Natural killer cell (primary cell): ENCODE results near the gene SSBP2. TPM values are rescaled to one million over a fixed set of nuclear protein-coding genes. Genes with fewer than 3 reads are reported as not detected.

Source experiments
- ATAC-seq, 3 donors: fragments of 150-1000 bp in 2 of 3; fragments of 200-7000 bp in 1 of 3; cut with Tn5 transposase; 1 replicate in 1 of 3; 2 replicates in 2 of 3; pipeline ENCODE4 v1.10.0; 2021; ENCODE audit warnings: mild to moderate bottlenecking in 2 of 3, moderate library complexity in 2 of 3
- DNase-seq, 2 donors: peaks; one replicate each; pipeline versions ENCODE4 v3.0.0 to v3.0.0-alpha.2; 2013 to 2021; ENCODE audit warnings: mixed read lengths in 1 of 2
- H3K27ac ChIP-seq: one replicate; pipeline ENCODE4 v1.5.1; 2013; ENCODE audit warnings: mild to moderate bottlenecking, low read length
- H3K27me3 ChIP-seq: one replicate; pipeline ENCODE4 v1.6.1; 2013; ENCODE audit warnings: low read length; ENCODE audit not compliant: control insufficient read depth, insufficient read depth
- H3K36me3 ChIP-seq: one replicate; pipeline ENCODE4 v1.6.1; 2013; ENCODE audit warnings: low read length; ENCODE audit not compliant: control insufficient read depth, insufficient read depth
- H3K4me1 ChIP-seq: one replicate; pipeline ENCODE4 v1.6.1; 2013; ENCODE audit warnings: low read length; ENCODE audit not compliant: control insufficient read depth, insufficient read depth
- H3K4me3 ChIP-seq: one replicate; pipeline ENCODE4 v1.5.1; 2013; ENCODE audit warnings: low read length
- H3K9me3 ChIP-seq: one replicate; pipeline ENCODE4 v1.6.1; 2013; ENCODE audit warnings: low read length; ENCODE audit not compliant: control insufficient read depth, insufficient read depth
- H3K27ac Mint-ChIP-seq, 2 donors: one replicate each; pipeline ENCODE4 v1.8.0; 2022; ENCODE audit warnings: mild to moderate bottlenecking in 2 of 2, mixed read lengths in 2 of 2, moderate library complexity in 1 of 2
- H3K27me3 Mint-ChIP-seq, 2 donors: one replicate each; pipeline ENCODE4 v1.8.0; 2022; ENCODE audit warnings: low read depth in 2 of 2, mixed read lengths in 2 of 2
- H3K36me3 Mint-ChIP-seq: one replicate; pipeline ENCODE4 v1.8.0; 2022; ENCODE audit warnings: mixed read lengths
- H3K4me1 Mint-ChIP-seq, 2 donors: one replicate each; pipeline ENCODE4 v1.8.0; 2022; ENCODE audit warnings: mixed read lengths in 2 of 2
- H3K4me3 Mint-ChIP-seq: one replicate; pipeline ENCODE4 v1.8.0; 2022; ENCODE audit warnings: mild to moderate bottlenecking, moderate library complexity, mixed read lengths
- H3K9me3 Mint-ChIP-seq, 2 donors: one replicate each; pipeline ENCODE4 v1.8.0; 2022; ENCODE audit warnings: mixed read lengths in 2 of 2
- WGBS: methylation state at CpG from one replicate; pipeline ENCODE4 v1.1.7; 2013; ENCODE audit warnings: missing lambda C conversion rate; ENCODE audit not compliant: insufficient coverage; 5-methylcytosine and 5-hydroxymethylcytosine counted together
- intact Hi-C: fragments of 100-400 bp; cut with micrococcal nuclease; formaldehyde crosslinking; loops from one replicate; pipeline ENCODE4 v1.14.2; 2022
- total RNA-seq, 4 donors: library from RNA; stranded (reverse); fragments of 120-200 nt in 1 of 4; gene quantifications; one replicate each; pipeline versions ENCODE4 v1.2.3 to v1.2.4, GENCODE V29; 2013 to 2022
- TF ChIP-seq, protein P1 (sequence below): fragments of 200-600 bp; IDR thresholded peaks from one replicate; pipeline ENCODE4 v1.8.0; 2022; ENCODE audit warnings: antibody characterized with exemption

SSBP2 gene
- total RNA-seq, 3 donors from 2014 or later (not counting 1 experiment from before 2014, with no cell fraction given), result 13.1 to 17.3 (median 14.8) TPM

DNA sequence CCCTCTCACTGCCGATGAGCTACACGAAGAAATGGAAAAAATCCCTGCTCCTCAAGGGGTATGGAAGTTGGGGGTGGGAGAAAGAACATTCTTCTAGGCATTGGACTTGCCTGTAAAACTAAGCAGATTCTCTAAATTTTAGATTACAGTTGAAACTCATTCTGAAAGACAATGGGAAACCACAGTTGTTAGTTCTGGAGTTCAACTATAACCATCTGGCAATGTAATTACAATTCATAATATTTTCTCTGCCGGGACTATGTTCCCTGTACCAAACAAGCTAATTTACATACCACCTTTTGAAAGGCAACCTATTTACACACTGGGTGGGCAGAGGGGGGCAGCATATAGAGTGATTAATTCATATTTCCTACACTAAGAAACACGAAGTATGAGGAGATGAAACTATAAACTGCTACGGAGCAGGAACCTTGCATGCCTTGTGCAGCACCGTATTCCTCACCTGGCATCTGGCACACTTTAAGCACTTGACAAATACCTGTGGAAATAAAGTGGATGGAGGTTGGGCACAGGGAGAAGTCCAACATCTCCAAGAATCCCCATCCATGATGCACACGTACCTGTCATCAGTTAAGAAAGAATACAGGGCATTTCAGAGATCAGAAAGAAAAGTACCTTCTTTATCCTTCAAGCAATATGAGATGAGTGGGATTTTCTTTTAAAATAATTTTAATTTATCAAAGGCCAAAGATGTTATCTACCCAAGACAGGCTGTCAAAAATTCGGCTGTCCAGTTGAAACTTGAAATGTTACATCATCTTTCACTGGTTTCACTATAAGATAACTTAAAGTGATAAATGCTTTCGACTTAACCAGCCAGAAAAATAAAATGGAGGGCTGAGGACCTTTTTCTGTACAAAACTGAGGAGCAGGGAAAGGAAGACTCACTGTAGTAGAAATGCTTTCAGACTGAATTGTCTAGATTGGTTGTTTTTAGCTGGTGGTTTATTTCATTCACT is 54.2 kb downstream of the SSBP2 start:
- H3K27me3 ChIP-seq, result no peaks in the 10 kb centered on the region
- Mint-ChIP-seq H3K4me3 (no peak overlapping the region), H3K27ac (no peak overlapping the region), H3K4me1 (peaks cover 0 to 7% of the 10 kb centered on the region in 2 donors), H3K9me3 (peaks cover 3 to 9% of the 10 kb centered on the region in 2 donors), H3K36me3 (peaks cover 9% of the 10 kb centered on the region), H3K27me3 (no peaks in the 10 kb centered on the region)
- WGBS, result 82% methylated on average over 7 of the region's 9 CpGs
- no peak for ATAC-seq
- DNase-seq, result no peak
- intact Hi-C loops, result no loop called here
- TF ChIP-seq, protein P1, sequence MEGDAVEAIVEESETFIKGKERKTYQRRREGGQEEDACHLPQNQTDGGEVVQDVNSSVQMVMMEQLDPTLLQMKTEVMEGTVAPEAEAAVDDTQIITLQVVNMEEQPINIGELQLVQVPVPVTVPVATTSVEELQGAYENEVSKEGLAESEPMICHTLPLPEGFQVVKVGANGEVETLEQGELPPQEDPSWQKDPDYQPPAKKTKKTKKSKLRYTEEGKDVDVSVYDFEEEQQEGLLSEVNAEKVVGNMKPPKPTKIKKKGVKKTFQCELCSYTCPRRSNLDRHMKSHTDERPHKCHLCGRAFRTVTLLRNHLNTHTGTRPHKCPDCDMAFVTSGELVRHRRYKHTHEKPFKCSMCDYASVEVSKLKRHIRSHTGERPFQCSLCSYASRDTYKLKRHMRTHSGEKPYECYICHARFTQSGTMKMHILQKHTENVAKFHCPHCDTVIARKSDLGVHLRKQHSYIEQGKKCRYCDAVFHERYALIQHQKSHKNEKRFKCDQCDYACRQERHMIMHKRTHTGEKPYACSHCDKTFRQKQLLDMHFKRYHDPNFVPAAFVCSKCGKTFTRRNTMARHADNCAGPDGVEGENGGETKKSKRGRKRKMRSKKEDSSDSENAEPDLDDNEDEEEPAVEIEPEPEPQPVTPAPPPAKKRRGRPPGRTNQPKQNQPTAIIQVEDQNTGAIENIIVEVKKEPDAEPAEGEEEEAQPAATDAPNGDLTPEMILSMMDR, result no peak
- H3K4me3 ChIP-seq, result no peak overlapping the region
- peaks cover 4% of the 10 kb centered on the region for H3K9me3 ChIP-seq
- H3K36me3 ChIP-seq, result no peaks in the 10 kb centered on the region
- H3K4me1 ChIP-seq, result no peaks in the 10 kb centered on the region
- H3K27ac ChIP-seq, result no peak overlapping the region

DNA sequence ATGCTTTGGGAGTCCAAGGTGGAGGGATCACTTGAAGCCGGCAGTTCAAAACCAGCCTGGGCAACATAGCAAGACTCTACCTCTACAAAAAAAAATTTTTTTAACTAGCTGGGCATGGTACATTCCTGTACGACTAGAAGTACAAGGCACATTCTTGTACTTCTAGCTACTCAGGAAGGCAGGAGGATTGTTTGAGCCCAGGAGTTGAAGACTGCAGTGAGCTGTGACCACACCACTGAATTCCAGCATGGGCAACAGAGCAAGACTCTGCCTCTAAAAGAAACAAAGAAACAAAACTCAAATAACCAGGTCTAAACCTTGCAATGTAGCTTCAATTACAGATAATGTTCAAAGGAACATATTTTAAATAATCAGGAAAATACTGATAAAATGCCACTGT is 56.2 kb downstream of the SSBP2 start:
- Mint-ChIP-seq H3K36me3 (peaks cover 29% of the 10 kb centered on the region), H3K27me3 (no peaks in the 10 kb centered on the region), H3K9me3 (peaks cover 8 to 10% of the 10 kb centered on the region in 2 donors), H3K4me3 (no peak overlapping the region), H3K4me1 (no peaks in the 10 kb centered on the region), H3K27ac (no peak overlapping the region)
- H3K4me3 ChIP-seq, result no peak overlapping the region
- TF ChIP-seq, protein P1, result no peak
- H3K9me3 ChIP-seq, result no peaks in the 10 kb centered on the region
- H3K27ac ChIP-seq, result no peak overlapping the region
- no peaks in the 10 kb centered on the region for H3K4me1 ChIP-seq
- 91% methylated on average over 2 of the region's 2 CpGs for whole genome bisulfite sequencing
- ATAC-seq (no peak), DNase-seq (no peak)
- H3K36me3 ChIP-seq, result no peaks in the 10 kb centered on the region
- no peaks in the 10 kb centered on the region for H3K27me3 ChIP-seq
- intact Hi-C loops, result no loop called here

DNA sequence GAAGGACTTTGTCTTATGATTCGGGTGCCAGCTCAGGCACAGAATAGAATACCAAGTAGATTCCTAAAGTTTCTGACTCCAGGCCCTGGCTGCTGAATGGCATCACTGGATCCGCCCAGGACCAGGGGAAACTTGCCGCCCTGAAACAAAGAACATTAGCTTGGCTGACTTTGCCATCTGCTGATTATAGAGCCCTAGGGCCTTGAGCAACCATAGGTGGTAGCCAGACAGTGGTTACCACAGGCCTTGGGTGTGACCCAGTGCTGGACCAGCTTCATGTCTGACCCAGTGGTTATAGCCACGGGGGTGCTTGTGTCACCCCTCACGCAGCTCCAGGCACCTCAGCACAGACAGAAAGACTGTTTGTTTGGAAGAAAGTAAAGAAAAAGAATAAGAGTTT is 62.7 kb downstream of the SSBP2 start:
- H3K9me3 ChIP-seq, result no peaks in the 10 kb centered on the region
- WGBS, result 93% methylated on average over 4 of the region's 5 CpGs
- H3K27me3 Mint-ChIP-seq, result no peaks in the 10 kb centered on the region
- H3K4me1 ChIP-seq, result no peaks in the 10 kb centered on the region
- DNase-seq (no peak), ATAC-seq (no peak)
- no peak overlapping the region for H3K27ac ChIP-seq
- H3K4me3 ChIP-seq, result no peak overlapping the region
- H3K27me3 ChIP-seq, result no peaks in the 10 kb centered on the region
- intact Hi-C loops, result no loop called here
- H3K4me1 Mint-ChIP-seq, result peaks cover 10 to 11% of the 10 kb centered on the region in 2 donors
- TF ChIP-seq, protein P1, result no peak
- H3K9me3 Mint-ChIP-seq, result peaks cover 8 to 14% of the 10 kb centered on the region in 2 donors
- no peak overlapping the region for H3K27ac Mint-ChIP-seq
- no peaks in the 10 kb centered on the region for H3K36me3 ChIP-seq
- no peak overlapping the region for H3K4me3 Mint-ChIP-seq
- H3K36me3 Mint-ChIP-seq, result peaks cover 32% of the 10 kb centered on the region
